Liver (tissue), 9 donors: ENCODE data around the gene PCNX2. TPM values are rescaled to one million over a fixed set of nuclear protein-coding genes. Genes with fewer than 3 reads are reported as not detected.

ENCODE experiments used
- DNase-seq: peaks from one replicate; pipeline ENCODE4 v3.0.0-alpha.2; 2017; ENCODE audit warnings: low spot score
- H3K27ac ChIP-seq, 2 donors: one replicate each; pipeline ENCODE4 v1.7.0; 2013; ENCODE audit warnings: inconsistent platforms in 2 of 2, low read length in 2 of 2, control low read depth in 1 of 2, low read depth in 1 of 2, mild to moderate bottlenecking in 1 of 2
- H3K27me3 ChIP-seq, 4 donors: one replicate each; pipeline versions ENCODE4 v1.6.1 to v1.7.0; 2013; ENCODE audit warnings: low read length in 3 of 4, inconsistent platforms in 1 of 4, mild to moderate bottlenecking in 1 of 4, moderate library complexity in 1 of 4; ENCODE audit not compliant: control insufficient read depth in 4 of 4, insufficient read depth in 4 of 4
- H3K36me3 ChIP-seq, 4 donors: one replicate each; pipeline versions ENCODE4 v1.6.1 to v1.7.0; 2013; ENCODE audit warnings: low read length in 3 of 4, mild to moderate bottlenecking in 3 of 4, low read depth in 1 of 4, moderate library complexity in 1 of 4; ENCODE audit not compliant: control insufficient read depth in 4 of 4, insufficient read depth in 3 of 4
- H3K4me1 ChIP-seq, 4 donors: one replicate each; pipeline versions ENCODE4 v1.6.1 to v1.7.0; 2013; ENCODE audit warnings: low read length in 3 of 4, mild to moderate bottlenecking in 3 of 4, moderate library complexity in 1 of 4; ENCODE audit not compliant: control insufficient read depth in 4 of 4, insufficient read depth in 4 of 4
- H3K4me3 ChIP-seq, 3 donors: one replicate each; pipeline versions ENCODE4 v1.6.1 to v1.7.0; 2013; ENCODE audit warnings: low read length in 3 of 3, control low read depth in 1 of 3, low read depth in 1 of 3, mild to moderate bottlenecking in 1 of 3
- H3K9ac ChIP-seq, 2 donors: one replicate each; pipeline ENCODE4 v1.7.0; 2013; ENCODE audit warnings: low read length in 2 of 2, mild to moderate bottlenecking in 2 of 2, moderate library complexity in 2 of 2, control low read depth in 1 of 2, low read depth in 1 of 2
- H3K9me3 ChIP-seq, 4 donors: one replicate each; pipeline versions ENCODE4 v1.6.1 to v1.7.0; 2013; ENCODE audit warnings: low read length in 3 of 4; ENCODE audit not compliant: control insufficient read depth in 4 of 4
- ATF3 ChIP-seq: IDR thresholded peaks from 2 replicates; pipeline ENCODE4 v1.6.1; 2016; ENCODE audit warnings: antibody characterized with exemption
- EGR1 ChIP-seq, 2 donors: IDR thresholded peaks; 2 replicates each; pipeline ENCODE4 v1.6.1; 2016 to 2018; ENCODE audit warnings: antibody characterized with exemption in 2 of 2, low read depth in 2 of 2
- FOXA1 ChIP-seq: IDR thresholded peaks from 2 replicates; pipeline ENCODE4 v1.6.1; 2016; ENCODE audit warnings: antibody characterized with exemption
- FOXA2 ChIP-seq: IDR thresholded peaks from 2 replicates; pipeline ENCODE4 v1.6.1; 2016; ENCODE audit warnings: antibody characterized with exemption
- GABPA ChIP-seq, 2 donors: IDR thresholded peaks in 1 of 2; conservative IDR thresholded peaks in 1 of 2; 2 replicates each; pipeline ENCODE4 v1.6.1; 2016; ENCODE audit warnings: antibody characterized with exemption in 2 of 2, mild to moderate bottlenecking in 1 of 2, moderate library complexity in 1 of 2
- HNF4A ChIP-seq, 2 donors: conservative IDR thresholded peaks; 2 replicates each; pipeline ENCODE4 v1.6.1; 2016; ENCODE audit warnings: antibody characterized with exemption in 2 of 2, mild to moderate bottlenecking in 2 of 2
- HNF4G ChIP-seq: IDR thresholded peaks from 2 replicates; pipeline ENCODE4 v1.6.1; 2016; ENCODE audit warnings: antibody characterized with exemption
- JUND ChIP-seq, 2 donors: IDR thresholded peaks; 2 replicates each; pipeline ENCODE4 v1.6.1; 2016; ENCODE audit warnings: antibody characterized with exemption in 2 of 2
- MAX ChIP-seq: IDR thresholded peaks from 2 replicates; pipeline ENCODE4 v1.6.1; 2016; ENCODE audit warnings: antibody characterized with exemption
- NR2F2 ChIP-seq: IDR thresholded peaks from 2 replicates; pipeline ENCODE4 v1.6.1; 2016; ENCODE audit warnings: antibody characterized with exemption
- RAD21 ChIP-seq, 2 donors: IDR thresholded peaks; 2 replicates each; pipeline ENCODE4 v1.6.1; 2016; ENCODE audit warnings: antibody characterized with exemption in 2 of 2, mild to moderate bottlenecking in 2 of 2
- RXRA ChIP-seq, 2 donors: IDR thresholded peaks; 2 replicates each; pipeline ENCODE4 v1.6.1; 2017 to 2018; ENCODE audit warnings: antibody characterized with exemption in 2 of 2, mild to moderate bottlenecking in 1 of 2
- SP1 ChIP-seq: IDR thresholded peaks from 2 replicates; pipeline ENCODE4 v1.6.1; 2018; ENCODE audit warnings: antibody characterized with exemption, mild to moderate bottlenecking
- TAF1 ChIP-seq: conservative IDR thresholded peaks from 2 replicates; pipeline ENCODE4 v1.6.1; 2016; ENCODE audit warnings: antibody characterized with exemption, mild to moderate bottlenecking
- YY1 ChIP-seq: IDR thresholded peaks from 2 replicates; pipeline ENCODE4 v1.6.1; 2016; ENCODE audit warnings: antibody characterized with exemption, mild to moderate bottlenecking
- WGBS: extraction: QIAGEN DNeasy Blood & Tissue Kit; methylation state at CpG from one replicate; pipeline ENCODE4 v1.1.7; 2013; 5-methylcytosine and 5-hydroxymethylcytosine counted together
- polyA plus RNA-seq, 2 donors: library from polyadenylated mRNA; stranded (reverse) in 1 of 2; unstranded in 1 of 2; fragments of 200-250 nt in 1 of 2; fragments of >200 nt in 1 of 2; fragmentation: Nextera tagmentation in 1 of 2; extraction: Ambion mirVana in 1 of 2; gene quantifications; one replicate each; pipeline versions ENCODE4 v1.2.1 to v1.2.3, GENCODE V29; 2013 to 2015
- total RNA-seq, 2 donors: library from RNA; depleted of rRNA; stranded (reverse); fragments of >200 nt; gene quantifications; one replicate each; pipeline ENCODE4 v1.2.3, GENCODE V29; 2014
- TF ChIP-seq, protein P1 (sequence below): fragments of 150-350 bp; IDR thresholded peaks from 2 replicates; pipeline ENCODE4 v1.5.1; 2017; ENCODE audit warnings: improper control_type of control experiment, low read depth, low read length; ENCODE audit not compliant: missing input control
- TF ChIP-seq, protein P2 (sequence below): IDR thresholded peaks from 2 replicates; pipeline ENCODE4 v1.6.1; 2016; ENCODE audit warnings: antibody characterized with exemption
- TF ChIP-seq, protein P3 (sequence below): IDR thresholded peaks from 2 replicates; pipeline ENCODE4 v1.6.1; 2016; ENCODE audit warnings: antibody characterized with exemption, mild to moderate bottlenecking
- donor health status: healthy.
- donor health status: healthy.
- donor health status: healthy.
- donor health status: healthy.
- donor health status: healthy.

The PCNX2 gene
- total and polyA plus RNA-seq, 4 donors = 0.20 to 3.1 (median 0.92) TPM

GRCh38 chr1:233295975-233296322, 424 bp upstream of the PCNX2 start:
- Histone ChIP-seq H3K27ac (no peak overlapping the region), H3K9me3 (no peaks in the 10 kb centered on the region), H3K4me3 (no peak overlapping the region), H3K36me3 (no peaks in the 10 kb centered on the region), H3K9ac (no peak overlapping the region), H3K27me3 (peaks cover 0 to 4% (median 0%) of the 10 kb centered on the region in 4 donors), H3K4me1 (peaks cover 3 to 7% (median 5%) of the 10 kb centered on the region in 4 donors)
- DNase-seq = no peak
- TF ChIP-seq HNF4A (conservative IDR thresholded peaks at IDR 0.05) (no peak), FOXA2 (no peak), TAF1 (no peak)
- WGBS = 20% methylated on average over 5 of the region's 5 CpGs

- H3K9ac ChIP-seq = no peak overlapping the region
- H3K27me3 ChIP-seq = peaks cover 0 to 4% (median 0%) of the 10 kb centered on the region in 4 donors
- H3K9me3 ChIP-seq = no peaks in the 10 kb centered on the region
- no peak for DNase-seq
- TF ChIP-seq HNF4G (no peak), EGR1 (IDR thresholded peaks at IDR 0.05; ENCODE audit: low read depth in 2 of 2) (no peak), GABPA (IDR thresholded peaks at IDR 0.05 in 1 of 2, conservative IDR thresholded peaks at IDR 0.05 in 1 of 2) (no peak), MAX (no peak), RXRA (IDR thresholded peaks at IDR 0.05) (no peak), SP1 (no peak), YY1 (no peak), NR2F2 (no peak), ATF3 (no peak), HNF4A (conservative IDR thresholded peaks at IDR 0.05) (no peak), JUND (IDR thresholded peaks at IDR 0.05) (no peak), FOXA2 (no peak), FOXA1 (no peak), TAF1 (no peak), RAD21 (IDR thresholded peaks at IDR 0.05) (no peak)
- TF ChIP-seq, protein P1, sequence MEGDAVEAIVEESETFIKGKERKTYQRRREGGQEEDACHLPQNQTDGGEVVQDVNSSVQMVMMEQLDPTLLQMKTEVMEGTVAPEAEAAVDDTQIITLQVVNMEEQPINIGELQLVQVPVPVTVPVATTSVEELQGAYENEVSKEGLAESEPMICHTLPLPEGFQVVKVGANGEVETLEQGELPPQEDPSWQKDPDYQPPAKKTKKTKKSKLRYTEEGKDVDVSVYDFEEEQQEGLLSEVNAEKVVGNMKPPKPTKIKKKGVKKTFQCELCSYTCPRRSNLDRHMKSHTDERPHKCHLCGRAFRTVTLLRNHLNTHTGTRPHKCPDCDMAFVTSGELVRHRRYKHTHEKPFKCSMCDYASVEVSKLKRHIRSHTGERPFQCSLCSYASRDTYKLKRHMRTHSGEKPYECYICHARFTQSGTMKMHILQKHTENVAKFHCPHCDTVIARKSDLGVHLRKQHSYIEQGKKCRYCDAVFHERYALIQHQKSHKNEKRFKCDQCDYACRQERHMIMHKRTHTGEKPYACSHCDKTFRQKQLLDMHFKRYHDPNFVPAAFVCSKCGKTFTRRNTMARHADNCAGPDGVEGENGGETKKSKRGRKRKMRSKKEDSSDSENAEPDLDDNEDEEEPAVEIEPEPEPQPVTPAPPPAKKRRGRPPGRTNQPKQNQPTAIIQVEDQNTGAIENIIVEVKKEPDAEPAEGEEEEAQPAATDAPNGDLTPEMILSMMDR = no peak
- TF ChIP-seq, protein P2, sequence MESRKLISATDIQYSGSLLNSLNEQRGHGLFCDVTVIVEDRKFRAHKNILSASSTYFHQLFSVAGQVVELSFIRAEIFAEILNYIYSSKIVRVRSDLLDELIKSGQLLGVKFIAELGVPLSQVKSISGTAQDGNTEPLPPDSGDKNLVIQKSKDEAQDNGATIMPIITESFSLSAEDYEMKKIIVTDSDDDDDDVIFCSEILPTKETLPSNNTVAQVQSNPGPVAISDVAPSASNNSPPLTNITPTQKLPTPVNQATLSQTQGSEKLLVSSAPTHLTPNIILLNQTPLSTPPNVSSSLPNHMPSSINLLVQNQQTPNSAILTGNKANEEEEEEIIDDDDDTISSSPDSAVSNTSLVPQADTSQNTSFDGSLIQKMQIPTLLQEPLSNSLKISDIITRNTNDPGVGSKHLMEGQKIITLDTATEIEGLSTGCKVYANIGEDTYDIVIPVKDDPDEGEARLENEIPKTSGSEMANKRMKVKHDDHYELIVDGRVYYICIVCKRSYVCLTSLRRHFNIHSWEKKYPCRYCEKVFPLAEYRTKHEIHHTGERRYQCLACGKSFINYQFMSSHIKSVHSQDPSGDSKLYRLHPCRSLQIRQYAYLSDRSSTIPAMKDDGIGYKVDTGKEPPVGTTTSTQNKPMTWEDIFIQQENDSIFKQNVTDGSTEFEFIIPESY = no peak
- TF ChIP-seq, protein P3, sequence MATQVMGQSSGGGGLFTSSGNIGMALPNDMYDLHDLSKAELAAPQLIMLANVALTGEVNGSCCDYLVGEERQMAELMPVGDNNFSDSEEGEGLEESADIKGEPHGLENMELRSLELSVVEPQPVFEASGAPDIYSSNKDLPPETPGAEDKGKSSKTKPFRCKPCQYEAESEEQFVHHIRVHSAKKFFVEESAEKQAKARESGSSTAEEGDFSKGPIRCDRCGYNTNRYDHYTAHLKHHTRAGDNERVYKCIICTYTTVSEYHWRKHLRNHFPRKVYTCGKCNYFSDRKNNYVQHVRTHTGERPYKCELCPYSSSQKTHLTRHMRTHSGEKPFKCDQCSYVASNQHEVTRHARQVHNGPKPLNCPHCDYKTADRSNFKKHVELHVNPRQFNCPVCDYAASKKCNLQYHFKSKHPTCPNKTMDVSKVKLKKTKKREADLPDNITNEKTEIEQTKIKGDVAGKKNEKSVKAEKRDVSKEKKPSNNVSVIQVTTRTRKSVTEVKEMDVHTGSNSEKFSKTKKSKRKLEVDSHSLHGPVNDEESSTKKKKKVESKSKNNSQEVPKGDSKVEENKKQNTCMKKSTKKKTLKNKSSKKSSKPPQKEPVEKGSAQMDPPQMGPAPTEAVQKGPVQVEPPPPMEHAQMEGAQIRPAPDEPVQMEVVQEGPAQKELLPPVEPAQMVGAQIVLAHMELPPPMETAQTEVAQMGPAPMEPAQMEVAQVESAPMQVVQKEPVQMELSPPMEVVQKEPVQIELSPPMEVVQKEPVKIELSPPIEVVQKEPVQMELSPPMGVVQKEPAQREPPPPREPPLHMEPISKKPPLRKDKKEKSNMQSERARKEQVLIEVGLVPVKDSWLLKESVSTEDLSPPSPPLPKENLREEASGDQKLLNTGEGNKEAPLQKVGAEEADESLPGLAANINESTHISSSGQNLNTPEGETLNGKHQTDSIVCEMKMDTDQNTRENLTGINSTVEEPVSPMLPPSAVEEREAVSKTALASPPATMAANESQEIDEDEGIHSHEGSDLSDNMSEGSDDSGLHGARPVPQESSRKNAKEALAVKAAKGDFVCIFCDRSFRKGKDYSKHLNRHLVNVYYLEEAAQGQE = no peak
- WGBS = 23% methylated on average over 8 of the region's 8 CpGs
- H3K27ac ChIP-seq = no peak overlapping the region
- peak overlapping the region in 2 of 3 donors; percentile 3 to 82 for H3K4me3 ChIP-seq
- peaks cover 3 to 7% (median 5%) of the 10 kb centered on the region in 4 donors for H3K4me1 ChIP-seq
- H3K36me3 ChIP-seq = no peaks in the 10 kb centered on the region
Measured at GRCh38 chr1:233294913-233295236, 650 bp downstream of the PCNX2 start.
